ENCODE results near the gene LTBP1. TPM values are rescaled to one million over a fixed set of nuclear protein-coding genes. Genes with fewer than 3 reads are reported as not detected.

The LTBP1 gene
- total RNA-seq, 2 donors from 2014 or later = 19.4 to 23.1 TPM

DNA sequence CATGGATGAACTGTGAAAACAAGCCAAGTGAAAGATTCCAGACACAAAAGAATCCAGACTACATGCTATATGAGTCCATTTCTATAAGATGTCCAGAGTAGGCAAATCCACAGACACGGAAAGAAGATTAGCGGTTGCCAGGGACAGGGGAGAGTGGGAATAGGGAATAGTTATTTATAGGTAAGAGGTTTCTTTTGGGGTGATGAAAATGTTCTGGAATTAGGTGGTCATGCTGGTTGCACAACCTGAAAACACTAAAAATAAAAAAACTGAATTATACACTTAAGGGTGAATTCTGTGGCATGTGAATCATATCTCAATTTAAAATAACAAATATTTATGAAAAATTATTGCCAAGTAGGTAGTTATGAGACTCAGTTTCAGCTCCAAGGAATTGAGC, 168.4 kb downstream of the LTBP1 start:
- TF ChIP-seq, protein P1, sequence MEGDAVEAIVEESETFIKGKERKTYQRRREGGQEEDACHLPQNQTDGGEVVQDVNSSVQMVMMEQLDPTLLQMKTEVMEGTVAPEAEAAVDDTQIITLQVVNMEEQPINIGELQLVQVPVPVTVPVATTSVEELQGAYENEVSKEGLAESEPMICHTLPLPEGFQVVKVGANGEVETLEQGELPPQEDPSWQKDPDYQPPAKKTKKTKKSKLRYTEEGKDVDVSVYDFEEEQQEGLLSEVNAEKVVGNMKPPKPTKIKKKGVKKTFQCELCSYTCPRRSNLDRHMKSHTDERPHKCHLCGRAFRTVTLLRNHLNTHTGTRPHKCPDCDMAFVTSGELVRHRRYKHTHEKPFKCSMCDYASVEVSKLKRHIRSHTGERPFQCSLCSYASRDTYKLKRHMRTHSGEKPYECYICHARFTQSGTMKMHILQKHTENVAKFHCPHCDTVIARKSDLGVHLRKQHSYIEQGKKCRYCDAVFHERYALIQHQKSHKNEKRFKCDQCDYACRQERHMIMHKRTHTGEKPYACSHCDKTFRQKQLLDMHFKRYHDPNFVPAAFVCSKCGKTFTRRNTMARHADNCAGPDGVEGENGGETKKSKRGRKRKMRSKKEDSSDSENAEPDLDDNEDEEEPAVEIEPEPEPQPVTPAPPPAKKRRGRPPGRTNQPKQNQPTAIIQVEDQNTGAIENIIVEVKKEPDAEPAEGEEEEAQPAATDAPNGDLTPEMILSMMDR (IDR thresholded peaks at IDR 0.05) = no peak
- Histone ChIP-seq H3K4me1 (no peaks in the 10 kb centered on the region), H3K9me3 (no peaks in the 10 kb centered on the region), H3K36me3 (no peaks in the 10 kb centered on the region), H3K27me3 (no peaks in the 10 kb centered on the region), H3K9ac (ENCODE audit: low read depth in 2 of 2, low read length in 2 of 2) (no peak overlapping the region), H3K27ac (no peak overlapping the region), H3K4me3 (no peak overlapping the region)
- intact Hi-C loops (cut with DNase I) = no loop called here
- no peak for DNase-seq

DNA sequence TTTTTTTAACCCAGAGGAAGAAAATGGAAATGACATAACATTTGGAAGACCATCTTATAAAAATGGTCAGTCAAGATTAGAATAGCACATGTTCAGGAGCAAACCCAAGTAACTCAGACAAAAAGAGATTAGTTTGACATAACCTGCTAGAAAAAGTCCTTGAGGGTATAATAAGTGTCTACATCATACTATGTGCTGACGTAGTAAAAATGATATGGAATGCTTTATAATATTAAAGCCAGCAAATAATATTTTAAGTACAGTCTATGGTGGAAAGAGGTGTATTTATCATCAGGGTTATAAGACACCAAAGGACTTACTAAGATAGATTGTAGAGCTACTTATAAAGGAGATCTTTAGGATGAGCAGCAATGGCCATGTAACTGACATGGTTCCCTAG, 169.0 kb downstream of the LTBP1 start:
- Histone ChIP-seq H3K27me3 (no peaks in the 10 kb centered on the region), H3K9me3 (no peaks in the 10 kb centered on the region), H3K4me3 (no peak overlapping the region), H3K36me3 (no peaks in the 10 kb centered on the region), H3K9ac (ENCODE audit: low read depth in 2 of 2, low read length in 2 of 2) (no peak overlapping the region), H3K4me1 (no peaks in the 10 kb centered on the region), H3K27ac (no peak overlapping the region)
- DNase-seq = no peak
- TF ChIP-seq, protein P1 (IDR thresholded peaks at IDR 0.05) = no peak
- intact Hi-C loops (cut with DNase I) = no loop called here

DNA sequence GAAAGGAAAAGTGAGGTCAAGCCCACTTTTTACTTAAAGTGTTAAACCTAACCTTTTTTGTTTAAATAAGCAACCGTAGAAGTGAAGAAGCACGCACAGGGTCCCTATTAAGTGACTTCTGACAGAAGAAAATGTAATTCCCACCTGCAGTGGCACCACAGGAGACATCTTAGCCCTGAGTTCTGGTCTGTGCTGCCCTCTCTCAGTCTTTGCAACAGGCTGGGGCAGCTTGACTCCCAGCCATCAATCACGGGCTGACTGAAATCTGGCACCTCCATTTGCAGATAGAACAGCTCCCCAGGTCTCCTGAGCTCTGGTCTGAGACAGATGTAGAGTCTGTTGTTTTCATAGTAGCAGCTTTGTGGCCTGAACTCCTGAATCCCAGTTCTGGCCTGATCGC, 170.0 kb downstream of the LTBP1 start:
- no peaks in the 10 kb centered on the region for H3K9me3 ChIP-seq
- H3K4me1 ChIP-seq = no peaks in the 10 kb centered on the region
- no peak overlapping the region for H3K9ac ChIP-seq (ENCODE audit: low read depth in 2 of 2, low read length in 2 of 2)
- H3K27me3 ChIP-seq = no peaks in the 10 kb centered on the region
- DNase-seq = no peak
- H3K27ac ChIP-seq = no peak overlapping the region
- intact Hi-C loops (cut with DNase I) = no loop called here
- H3K4me3 ChIP-seq = no peak overlapping the region
- H3K36me3 ChIP-seq = no peaks in the 10 kb centered on the region
- TF ChIP-seq, protein P1 (IDR thresholded peaks at IDR 0.05) = no peak

DNA sequence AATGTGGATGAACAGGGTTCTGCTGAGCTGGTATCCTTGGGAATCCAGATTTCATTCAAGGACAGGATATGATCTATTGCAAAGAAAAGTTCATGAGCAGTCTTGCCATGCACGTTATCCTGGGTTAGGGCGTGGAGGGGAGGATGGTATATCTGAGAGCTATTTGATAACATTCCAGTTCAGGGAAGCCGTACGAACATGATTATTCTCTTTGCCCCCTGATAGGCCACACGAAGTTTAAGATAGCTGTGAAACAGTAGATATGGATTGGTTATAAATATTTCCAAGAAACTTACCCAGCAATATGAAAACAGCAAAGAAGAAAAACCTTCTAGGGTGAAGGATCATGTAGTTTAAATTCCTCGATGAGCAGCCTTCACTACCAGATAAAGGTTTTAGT, 171.9 kb downstream of the LTBP1 start:
- TF ChIP-seq, protein P1 (IDR thresholded peaks at IDR 0.05) = no peak
- no peak for DNase-seq
- H3K4me1 ChIP-seq = no peaks in the 10 kb centered on the region
- H3K4me3 ChIP-seq = no peak overlapping the region
- H3K27me3 ChIP-seq = no peaks in the 10 kb centered on the region
- intact Hi-C loops (cut with DNase I) = no loop called here
- H3K27ac ChIP-seq = no peak overlapping the region
- H3K9me3 ChIP-seq = no peaks in the 10 kb centered on the region
- H3K9ac ChIP-seq (ENCODE audit: low read depth in 2 of 2, low read length in 2 of 2) = no peak overlapping the region
- no peaks in the 10 kb centered on the region for H3K36me3 ChIP-seq

DNA sequence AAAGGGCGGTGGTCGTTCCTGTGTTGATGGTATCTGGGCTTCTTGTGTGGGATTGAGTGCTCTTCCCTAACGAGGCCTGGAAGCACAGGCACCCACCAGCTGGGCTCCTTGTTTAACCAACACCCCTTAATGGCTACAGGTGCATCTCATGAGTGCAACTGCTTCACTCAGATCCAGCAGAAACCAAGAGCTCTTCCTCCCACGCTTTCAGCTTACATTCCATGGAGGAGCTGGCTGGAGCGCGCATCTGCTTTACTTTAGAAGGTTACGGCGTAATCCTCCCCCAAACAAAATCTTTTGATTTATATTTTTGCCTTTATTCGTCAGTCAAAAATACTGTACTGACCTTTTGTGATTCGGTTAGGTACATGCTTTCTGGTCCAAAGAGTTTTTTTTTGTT, 174.7 kb downstream of the LTBP1 start:
- H3K27me3 ChIP-seq = no peaks in the 10 kb centered on the region
- no peak overlapping the region for H3K4me3 ChIP-seq
- no peaks in the 10 kb centered on the region for H3K36me3 ChIP-seq
- no peak overlapping the region for H3K27ac ChIP-seq
- DNase-seq = no peak
- TF ChIP-seq, protein P1 (IDR thresholded peaks at IDR 0.05) = no peak
- intact Hi-C loops (cut with DNase I) = no loop called here
- no peaks in the 10 kb centered on the region for H3K9me3 ChIP-seq
- no peak overlapping the region for H3K9ac ChIP-seq (ENCODE audit: low read depth in 2 of 2, low read length in 2 of 2)
- no peaks in the 10 kb centered on the region for H3K4me1 ChIP-seq

DNA sequence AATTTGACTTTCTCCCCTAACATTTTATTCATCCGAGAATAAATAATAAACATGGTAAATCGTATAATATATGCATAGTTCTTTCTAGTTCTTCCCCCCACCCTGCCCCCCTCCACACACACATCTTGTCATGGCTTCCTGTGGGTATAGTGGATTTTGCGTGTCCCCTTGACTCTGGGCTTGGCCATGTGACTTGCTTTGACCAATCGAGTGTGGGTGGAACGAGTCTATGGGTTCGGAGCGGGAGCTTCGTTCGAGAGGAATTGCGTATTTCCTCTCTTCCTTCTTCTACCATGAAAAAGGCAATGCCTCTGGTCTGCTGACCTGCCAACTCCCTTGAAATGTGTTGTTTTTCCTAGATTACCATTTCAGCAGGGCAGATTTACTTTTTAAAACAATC, 175.2 kb downstream of the LTBP1 start:
- intact Hi-C loops (cut with DNase I) = no loop called here
- no peak overlapping the region for H3K27ac ChIP-seq
- no peaks in the 10 kb centered on the region for H3K27me3 ChIP-seq
- H3K4me3 ChIP-seq = no peak overlapping the region
- TF ChIP-seq, protein P1 (IDR thresholded peaks at IDR 0.05) = no peak
- DNase-seq = no peak
- H3K4me1 ChIP-seq = no peaks in the 10 kb centered on the region
- no peaks in the 10 kb centered on the region for H3K9me3 ChIP-seq
- H3K36me3 ChIP-seq = no peaks in the 10 kb centered on the region
- H3K9ac ChIP-seq (ENCODE audit: low read depth in 2 of 2, low read length in 2 of 2) = no peak overlapping the region
